GM21423 (cell line): ENCODE data around the gene ZFP90.
"Not testable (repeated sequence)": the region's sequence is repeated elsewhere in the genome, so short reads cannot be mapped to it uniquely, and the experiment has no call there.

Experiments
- ATAC-seq: cut with Tn5 transposase; IDR thresholded peaks from one replicate; pipeline ENCODE4 v1.9.1; 2021; ENCODE audit warnings: mild to moderate bottlenecking, moderate library complexity; ENCODE audit not compliant: unreplicated experiment

The ZFP90 gene

GRCh38 chr16:68517606-68518166 is 21.4 kb upstream of the ZFP90 start:
- ATAC-seq = no peak

- ATAC-seq = no peak
Observed at GRCh38 chr16:68519225-68519745, 19.8 kb upstream of the ZFP90 start.

GRCh38 chr16:68520649-68521086 is 18.4 kb upstream of the ZFP90 start:
- no peak for ATAC-seq

GRCh38 chr16:68524069-68524820 is 14.8 kb upstream of the ZFP90 start:
- ATAC-seq = no peak

GRCh38 chr16:68526143-68526781 is 12.8 kb upstream of the ZFP90 start:
- ATAC-seq = no peak

GRCh38 chr16:68526782-68527145 is 12.3 kb upstream of the ZFP90 start:
- no peak for ATAC-seq

GRCh38 chr16:68528233-68528632 is 10.9 kb upstream of the ZFP90 start:
- ATAC-seq = no peak

GRCh38 chr16:68528686-68529379 is 10.3 kb upstream of the ZFP90 start:
- ATAC-seq = peak; percentile 68

GRCh38 chr16:68529608-68529930 is 9.5 kb upstream of the ZFP90 start:
- no peak for ATAC-seq

GRCh38 chr16:68529931-68530701 is 9.0 kb upstream of the ZFP90 start:
- ATAC-seq = peak; percentile 73

- no peak for ATAC-seq
Observed at GRCh38 chr16:68533937-68534336, 5.2 kb upstream of the ZFP90 start.

GRCh38 chr16:68535331-68535730 is 3.8 kb upstream of the ZFP90 start:
- no peak for ATAC-seq

- ATAC-seq = peak; percentile 34
Observed at GRCh38 chr16:68539711-68540239, 684 bp downstream of the ZFP90 start.

GRCh38 chr16:68548947-68549346 is 9.9 kb downstream of the ZFP90 start:
- ATAC-seq = no peak

GRCh38 chr16:68553186-68553585 is 14.1 kb downstream of the ZFP90 start:
- no peak for ATAC-seq

GRCh38 chr16:68560341-68560740 is 21.2 kb downstream of the ZFP90 start:
- ATAC-seq = not testable (repeated sequence)

- ATAC-seq = no peak
Observed at GRCh38 chr16:68563631-68564381, 24.7 kb downstream of the ZFP90 start.

- ATAC-seq = no peak
Observed at GRCh38 chr16:68564382-68564985, 25.4 kb downstream of the ZFP90 start.

GRCh38 chr16:68574479-68574878 is 35.4 kb downstream of the ZFP90 start:
- no peak for ATAC-seq
